Stimulated activated CD4-positive, alpha-beta T cell treated with anti-CD3 and anti-CD28 coated beads, TNF-alpha, amount 100 ng/mL, for 48 hours (primary cell): ENCODE data around the gene NMUR1.

ENCODE experiments used
- DNase-seq, 3 donors: peaks; one replicate each; pipeline ENCODE4 v3.0.0-alpha.2; 2020; ENCODE audit warnings: low read depth in 3 of 3

NMUR1 gene

DNA sequence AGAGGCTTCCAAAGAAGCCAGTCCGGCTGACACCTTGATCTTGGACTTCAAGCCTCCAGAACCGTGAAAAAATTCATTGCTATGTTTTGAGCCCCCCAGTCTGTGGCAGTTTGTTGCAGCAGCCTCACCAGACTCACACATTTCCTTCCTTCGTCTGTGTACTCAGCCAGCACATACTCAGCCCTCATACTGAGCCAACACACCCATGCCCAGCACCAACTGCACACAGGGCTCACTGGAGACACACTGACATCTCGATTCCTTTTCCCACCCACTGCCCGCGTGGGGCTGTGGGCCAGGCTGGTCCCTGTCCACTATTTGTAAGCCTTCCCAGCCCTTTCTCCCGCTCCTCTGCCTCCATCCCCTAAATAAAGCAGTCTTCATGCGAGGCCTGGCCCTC lies 24.1 kb upstream of the NMUR1 start:
- DNase-seq: no peak

DNA sequence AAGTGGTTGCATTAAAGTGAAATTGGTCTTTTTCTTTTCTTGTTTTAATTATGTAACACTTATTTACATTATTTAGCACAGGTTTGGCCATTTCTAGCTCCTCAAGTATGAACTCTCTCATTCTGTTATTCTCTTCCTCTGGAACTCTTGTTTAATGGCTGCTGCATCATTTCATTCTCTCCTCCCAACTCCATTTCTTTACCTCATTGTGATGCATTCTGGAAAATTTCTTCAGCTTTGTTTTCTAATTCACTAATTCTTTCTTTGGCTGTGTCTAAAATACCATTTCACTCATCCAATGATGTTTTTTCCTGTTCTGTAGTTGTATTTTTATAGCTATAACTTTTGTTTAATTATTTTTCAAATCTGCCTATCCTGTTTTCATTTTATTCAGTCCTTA lies 22.5 kb upstream of the NMUR1 start:
- DNase-seq: no peak

DNA sequence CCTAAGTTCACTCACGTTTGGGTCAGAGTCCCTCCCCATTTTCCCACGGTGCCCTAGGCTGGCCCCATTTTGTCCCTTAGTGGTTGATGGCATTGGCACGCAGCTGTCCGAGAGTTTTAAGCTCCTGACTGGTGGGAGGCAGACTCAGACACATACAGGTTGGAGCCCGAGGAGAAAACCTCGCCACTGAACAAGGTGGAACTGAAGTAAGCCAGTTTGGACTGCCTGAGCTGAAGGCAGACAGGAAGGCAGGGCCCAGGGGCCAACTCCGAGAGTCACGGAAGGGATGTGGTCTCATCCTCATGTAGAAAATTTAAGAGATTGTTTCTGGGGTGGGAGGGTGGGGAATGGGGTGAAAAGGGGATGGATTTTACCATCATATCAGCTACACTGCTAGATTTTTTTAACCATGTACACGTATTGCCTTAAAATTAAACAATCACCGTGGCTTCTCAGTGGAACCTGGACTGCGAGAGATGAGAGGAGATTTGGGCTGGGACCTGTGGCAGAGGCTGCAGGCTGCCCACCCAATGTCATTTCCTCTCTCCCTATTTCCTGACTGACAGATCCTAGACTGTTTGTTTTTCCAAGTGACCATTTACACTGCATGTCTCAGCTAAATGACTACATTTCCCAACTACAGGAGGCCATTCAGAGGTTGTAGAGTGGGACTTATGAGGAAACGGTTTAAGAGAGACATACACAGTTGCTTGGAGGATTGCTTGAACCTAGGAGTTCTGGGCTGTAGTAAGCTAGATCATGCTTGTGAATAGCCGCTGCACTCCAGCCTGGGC lies 19.4 kb upstream of the NMUR1 start:
- DNase-seq: no peak

DNA sequence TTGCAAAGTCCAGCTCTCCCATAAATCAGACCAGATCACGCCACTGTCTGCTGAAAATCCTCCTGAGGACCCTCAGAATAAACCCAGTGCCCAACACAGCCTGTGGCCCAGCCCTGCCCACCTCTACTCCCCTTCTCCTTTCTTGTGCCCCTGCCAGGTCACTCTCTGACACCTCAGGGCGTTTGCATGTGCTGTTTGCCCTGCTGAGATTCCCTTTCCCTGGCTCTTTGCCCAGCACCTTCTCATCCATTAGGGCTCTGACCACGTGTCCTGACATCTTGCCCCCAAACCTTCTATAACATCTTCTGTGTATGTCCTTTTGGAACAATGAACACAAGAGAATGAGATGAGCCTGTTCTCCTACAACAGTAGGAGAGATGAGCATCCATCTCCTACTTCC lies 18.5 kb upstream of the NMUR1 start:
- DNase-seq: no peak

DNA sequence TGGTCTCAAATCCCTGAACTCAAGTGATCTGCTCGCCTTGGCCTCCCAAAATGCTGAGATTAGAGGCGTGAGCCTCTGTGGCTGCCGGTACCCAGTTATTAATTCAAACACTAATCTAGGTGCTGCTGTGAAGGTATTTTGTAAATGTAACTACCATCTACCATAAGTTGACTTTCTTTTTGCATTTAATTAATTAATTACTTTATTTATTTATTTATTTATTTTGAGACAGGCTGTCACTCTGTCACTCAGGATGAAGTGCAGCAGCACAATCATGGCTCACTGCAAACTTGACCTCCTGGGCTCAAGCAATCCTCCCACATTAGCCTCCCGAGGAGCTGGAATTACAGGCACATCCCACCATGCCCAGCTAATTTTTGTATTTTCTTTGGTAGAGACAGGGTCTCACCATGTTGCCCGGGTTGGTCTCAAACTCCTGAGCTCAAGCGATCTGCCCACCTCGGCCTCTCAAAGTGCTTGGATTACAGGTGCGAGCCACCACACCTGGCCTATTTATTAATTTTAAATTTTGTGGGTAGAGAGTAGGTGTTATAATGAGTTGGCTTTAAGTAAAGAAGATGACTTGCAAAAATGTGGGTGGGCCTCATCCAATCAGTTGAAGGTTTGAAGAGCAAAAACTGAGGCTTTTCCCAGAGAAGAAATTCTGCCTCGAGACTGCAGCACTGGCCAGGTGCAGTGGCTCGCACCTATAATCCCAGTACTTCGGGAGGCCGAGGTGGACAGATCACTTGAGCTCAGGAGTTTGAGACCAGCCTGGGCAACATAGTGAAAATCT lies 17.3 kb upstream of the NMUR1 start:
- DNase-seq: no peak

DNA sequence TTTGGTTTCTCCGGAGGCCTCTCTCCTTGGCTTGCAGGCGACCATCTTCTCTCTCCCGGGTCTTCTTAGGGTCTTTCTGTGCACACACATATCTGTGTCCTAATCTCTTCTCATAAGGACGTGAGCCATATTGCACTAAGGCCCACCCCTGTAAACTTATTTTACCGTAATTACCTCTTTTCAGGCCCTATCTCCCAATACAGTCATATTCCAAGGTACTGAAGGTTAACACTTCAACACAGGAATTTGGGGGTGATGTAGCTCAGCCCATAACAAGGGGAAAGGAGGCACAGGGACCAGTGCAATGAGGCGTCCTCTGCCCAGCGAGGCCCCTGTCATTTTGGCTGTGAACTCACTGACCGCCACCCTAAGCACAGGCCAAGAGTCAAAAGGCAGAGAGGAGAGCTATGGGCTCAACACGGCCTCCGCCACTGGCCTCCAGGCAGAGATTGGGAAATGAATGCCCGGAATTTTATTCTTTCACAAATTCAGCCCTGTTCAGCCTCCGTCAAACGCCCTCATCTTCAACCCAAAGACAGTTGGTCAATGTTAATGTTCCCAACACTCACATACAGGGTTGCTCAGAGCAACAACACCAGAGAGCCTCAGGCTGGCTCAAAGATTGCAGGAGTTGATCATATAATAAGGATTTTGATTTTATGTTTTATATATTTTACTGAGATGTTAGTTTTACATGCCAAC lies 15.9 kb upstream of the NMUR1 start:
- no peak for DNase-seq

DNA sequence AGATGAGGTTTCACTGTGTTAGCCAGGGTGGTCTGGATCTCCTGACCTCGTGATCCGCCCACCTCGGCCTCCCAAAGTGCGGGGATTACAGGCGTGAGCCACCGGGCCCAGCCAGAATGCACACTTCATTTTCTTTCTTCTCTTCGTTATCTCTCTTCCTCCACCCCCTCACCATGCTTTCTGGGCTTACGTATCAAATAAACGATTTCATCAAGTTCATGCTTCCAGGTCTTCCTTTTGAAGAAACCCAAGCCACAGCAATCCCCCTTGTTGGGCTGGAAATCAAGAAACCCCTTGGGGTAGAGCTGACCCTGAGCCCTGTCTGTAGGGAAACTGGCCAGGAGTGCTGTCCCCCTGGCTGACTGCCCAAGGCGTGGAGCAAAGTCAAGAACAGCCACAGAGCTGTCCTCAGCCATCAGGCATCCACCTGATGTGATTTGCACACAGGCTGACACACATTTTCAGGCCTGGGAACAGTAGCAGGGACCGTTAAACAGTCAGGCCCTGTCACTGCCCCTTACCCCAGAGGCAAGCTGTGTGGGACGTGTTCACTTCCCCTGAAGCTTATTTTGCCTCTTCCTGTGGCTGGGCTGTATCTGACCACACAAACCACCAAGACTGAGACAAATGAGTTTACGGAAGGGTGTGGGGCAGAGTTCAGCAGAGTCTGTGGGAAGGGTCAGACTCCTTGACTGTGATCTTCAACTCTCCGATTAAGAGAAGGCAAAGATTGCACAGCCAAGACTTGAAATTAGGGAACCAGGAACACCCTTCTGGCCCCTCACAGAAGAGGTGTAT lies 15.1 kb upstream of the NMUR1 start:
- peak; percentile 43 to 52 (median 48) for DNase-seq

DNA sequence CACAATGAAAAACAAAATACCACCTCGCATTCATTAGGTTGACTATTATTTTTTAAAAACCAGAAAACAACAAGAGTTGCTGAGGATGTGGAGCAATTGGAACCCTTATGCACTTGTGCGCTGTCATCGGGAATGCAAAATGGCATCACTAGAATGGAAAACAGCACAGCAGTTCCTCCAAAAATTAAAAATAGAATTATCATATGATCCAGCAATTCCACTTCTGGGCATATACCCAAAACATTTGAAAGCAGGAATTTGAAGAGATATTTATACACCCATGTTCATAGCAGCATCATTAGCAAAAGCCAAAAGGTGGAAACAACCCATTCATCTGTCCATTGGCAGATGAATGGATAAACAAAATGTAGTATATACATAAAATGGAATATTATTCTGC lies 11.9 kb upstream of the NMUR1 start:
- no peak for DNase-seq

DNA sequence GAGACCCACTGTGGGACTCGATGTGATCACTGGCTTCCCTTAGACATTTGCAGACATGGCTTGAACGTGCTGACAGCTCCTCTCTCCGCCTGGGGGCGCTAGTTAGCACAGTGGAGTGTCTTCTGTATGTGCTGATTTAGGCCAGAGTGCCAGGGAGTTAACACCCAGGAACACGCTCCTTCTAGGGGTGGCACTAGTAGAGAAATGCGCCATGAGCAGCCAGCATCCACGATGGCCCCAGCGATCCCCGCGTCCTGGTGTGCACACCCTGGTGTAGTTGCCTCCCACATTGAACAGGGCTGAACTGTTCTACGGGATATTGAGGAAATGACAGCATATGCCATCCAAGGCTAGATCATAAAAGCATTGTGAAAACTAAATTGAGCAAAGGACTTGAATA lies 11.4 kb upstream of the NMUR1 start:
- DNase-seq: no peak

DNA sequence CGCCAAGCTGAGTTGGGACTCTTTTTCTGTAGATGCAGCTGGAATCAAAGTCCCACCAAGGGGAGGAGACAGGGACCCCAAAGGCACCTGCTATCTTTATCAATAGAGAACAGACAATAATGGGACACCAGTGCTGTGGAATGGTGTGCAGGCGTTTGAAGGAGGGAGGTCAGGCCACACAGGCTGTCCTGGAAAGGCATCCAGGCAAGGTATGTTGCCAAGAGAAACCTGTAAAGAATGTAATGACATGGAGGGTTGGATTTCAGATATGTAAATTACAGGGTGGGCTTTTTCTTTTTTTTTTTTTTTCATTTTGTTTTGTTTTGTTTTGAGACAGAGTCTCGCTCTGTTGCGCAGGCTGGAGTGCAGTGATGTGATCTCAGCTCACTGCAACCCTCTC lies 9.7 kb upstream of the NMUR1 start:
- no peak for DNase-seq

DNA sequence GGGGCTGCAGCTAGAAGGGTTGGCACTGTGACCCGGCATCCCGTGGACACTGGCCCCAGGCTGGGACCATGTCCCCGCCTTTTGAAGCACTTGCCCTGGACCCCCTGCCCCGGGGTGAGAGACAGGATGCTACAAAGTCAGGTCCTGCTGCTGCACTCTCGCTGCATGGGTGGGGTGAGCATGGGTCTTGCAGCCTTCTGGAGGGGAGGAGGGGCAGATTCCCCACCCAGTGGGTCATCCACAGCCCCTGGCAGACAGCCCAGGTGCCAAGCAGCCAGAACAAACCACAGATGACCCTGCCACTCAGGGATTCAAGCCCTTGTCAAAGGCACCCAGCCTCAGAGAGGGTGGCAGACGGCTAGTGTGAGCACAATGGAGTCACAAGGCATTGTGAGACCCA lies 5.7 kb upstream of the NMUR1 start:
- no peak for DNase-seq

DNA sequence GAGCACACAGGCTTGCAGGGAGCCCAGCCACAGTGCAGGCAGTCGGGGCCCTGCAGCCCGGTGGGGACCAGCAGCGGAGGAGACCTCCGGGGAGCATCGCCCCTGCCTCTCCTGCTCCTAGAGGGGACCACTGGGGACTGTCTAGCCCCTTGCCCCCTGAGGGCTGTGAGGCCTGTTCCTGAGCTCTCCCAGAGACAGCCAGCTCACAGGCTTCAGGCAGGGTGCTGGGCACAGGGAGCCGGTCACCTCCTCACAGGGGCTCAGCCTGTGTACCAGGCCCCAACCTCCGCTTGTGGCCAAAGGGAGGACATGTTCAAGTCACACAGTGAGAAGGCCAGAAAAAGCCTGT lies 3.5 kb upstream of the NMUR1 start:
- no peak for DNase-seq

DNA sequence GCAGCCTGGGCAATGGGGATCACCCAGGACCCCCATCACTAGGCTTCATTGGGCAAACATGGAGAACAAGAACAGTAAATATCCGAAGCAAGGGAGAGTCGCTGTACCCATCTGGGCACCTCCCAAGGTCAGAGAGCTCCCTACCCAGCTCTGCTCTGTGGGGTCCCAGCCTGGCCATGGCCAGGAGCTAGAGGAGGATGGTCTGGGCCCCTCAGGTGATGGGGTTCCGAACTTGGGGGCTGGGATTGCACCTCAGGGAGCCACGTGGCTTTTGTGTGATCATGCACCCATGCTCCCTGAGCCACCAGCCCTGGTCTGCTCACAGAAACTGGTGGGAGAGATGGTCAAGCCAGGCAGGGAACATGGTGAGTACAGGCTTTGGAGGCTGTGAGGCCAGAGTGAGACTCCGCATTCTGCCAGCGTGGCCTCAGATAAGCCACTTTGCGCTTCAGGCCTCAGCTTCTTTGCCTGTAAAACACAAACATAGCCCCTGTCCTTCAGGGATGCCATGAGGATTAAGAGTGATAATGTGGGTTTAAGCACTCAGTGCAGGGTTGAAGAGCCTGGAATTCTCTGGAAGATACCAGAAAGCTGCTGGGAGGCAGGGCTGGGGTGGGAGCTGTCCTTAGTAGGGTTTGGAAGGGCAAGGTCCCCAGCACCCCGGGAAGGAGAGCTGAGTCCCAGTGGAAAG lies 3.0 kb upstream of the NMUR1 start:
- no peak for DNase-seq

DNA sequence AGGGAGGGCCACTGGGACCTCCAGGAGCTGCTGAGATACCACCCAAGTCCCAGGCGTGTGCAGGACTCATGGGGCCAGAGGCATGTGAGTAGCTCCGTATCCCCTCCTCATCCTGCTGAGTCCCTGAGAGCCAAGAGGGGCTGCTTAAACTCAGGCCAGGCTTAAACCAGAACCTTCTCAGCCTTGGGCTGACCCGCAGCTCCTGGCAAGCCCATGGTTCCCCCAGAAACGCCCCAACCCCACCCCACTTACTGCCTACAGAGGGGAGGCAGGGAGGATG lies 2.5 kb upstream of the NMUR1 start:
- DNase-seq: no peak

DNA sequence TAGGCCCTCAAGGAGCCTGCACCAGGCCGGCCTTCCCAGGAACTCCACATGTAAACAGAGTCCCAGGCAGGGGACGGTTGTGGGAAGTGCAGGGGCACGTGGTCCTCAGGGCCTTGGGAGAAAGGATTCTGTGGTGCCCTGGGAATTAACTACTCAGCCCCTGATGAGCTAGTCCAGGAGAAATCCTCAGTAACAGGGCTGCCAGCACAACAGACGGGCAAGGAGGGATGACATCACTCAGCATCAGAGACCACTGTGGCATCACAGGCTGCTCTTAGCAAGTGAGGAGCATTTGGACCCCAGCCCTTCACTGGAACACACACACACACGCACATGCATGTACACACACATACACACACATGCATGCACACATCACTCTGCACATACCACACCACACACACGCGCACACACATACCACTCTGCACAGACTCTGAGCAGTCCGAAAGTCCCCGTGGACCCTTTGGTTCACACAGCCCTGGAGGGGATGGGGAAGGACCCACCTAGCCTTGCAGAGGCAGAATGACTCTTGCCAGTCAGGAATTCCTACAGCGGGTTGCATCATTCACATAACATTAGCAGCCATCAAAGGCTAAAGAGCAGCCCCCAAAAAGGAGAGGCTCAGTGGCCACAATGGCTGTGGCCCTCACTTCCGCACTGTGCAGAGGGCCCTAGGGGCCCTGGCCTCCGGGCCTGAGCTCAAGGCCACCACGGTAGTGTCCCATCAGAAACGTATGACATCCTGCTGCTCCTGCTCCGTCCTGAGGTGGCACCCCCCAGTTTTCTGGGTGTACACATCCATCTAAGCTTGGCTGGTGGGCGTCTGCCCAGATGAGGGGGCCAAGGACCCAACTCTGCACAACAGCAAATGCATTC lies 1.9 kb upstream of the NMUR1 start:
- DNase-seq: no peak

DNA sequence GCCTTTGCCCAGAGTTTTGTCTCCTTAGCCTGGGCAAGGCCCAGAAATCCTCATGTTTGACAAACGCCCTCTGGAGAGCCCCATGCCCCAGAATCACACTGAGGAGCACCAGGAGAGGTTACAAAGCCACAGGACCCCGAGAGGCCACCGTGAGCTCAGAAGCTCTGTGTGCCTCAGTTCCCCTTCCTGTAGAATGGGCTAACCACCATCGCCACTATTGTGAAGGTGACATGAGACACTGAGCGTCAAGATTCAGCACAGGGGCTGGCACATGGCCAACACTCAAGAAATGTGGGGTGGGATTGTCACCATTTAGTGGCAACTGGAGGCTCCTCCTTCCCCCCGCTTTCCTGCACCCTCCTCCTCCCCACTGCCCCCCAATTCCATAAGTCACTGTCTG lies 1.2 kb upstream of the NMUR1 start:
- no peak for DNase-seq

DNA sequence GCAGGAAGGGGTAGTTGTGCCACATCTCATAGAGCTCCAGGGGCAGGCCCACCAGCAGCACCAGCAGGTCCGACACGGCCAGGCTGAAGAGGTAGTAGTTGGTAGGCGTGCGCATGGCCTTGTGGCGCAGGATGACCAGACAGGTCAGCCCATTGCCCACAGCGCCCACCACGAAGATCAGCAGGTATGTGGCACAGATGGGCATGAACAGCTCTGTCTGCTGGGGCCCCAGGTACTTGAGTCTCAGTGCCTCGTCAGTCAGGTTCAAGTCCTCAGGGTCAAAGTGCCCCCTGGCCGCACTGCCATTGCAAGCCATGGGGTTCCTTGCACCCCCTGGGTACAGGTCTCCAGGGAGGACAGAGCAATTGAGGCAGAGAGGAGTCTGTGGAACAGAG lies 1.6 kb downstream of the NMUR1 start:
- no peak for DNase-seq

DNA sequence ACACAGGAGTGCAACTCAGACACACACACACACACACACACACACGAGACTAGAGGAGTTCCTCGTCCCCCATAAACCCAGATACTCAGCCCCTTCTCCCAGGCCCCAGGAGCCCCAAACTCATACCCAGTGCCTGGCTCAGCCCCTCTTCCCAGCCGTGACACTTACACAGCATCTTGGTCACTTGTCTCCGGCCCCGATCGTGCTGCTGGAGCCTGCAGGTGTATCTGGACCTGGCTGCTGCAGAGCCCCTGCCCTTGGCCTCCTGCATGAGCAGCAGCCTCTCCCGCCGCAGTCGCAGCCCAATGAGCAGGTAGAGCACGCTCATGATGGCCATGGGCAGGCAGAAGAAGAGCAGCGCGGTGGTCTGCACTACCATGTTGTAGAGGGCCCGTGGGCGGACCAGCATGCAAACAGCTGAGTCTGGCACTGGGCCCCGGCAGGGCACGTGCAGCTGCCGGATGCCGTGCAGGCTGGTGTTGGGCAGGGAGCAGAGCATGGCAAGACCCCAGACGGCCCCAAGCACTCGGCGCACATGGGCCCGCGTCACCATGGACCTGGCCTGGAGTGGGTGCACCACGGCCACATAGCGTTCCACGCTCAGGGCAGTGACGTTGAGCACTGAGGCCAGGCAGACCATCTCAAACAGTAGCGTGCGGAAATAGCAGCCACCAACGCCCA lies 2.1 kb downstream of the NMUR1 start:
- DNase-seq: no peak

DNA sequence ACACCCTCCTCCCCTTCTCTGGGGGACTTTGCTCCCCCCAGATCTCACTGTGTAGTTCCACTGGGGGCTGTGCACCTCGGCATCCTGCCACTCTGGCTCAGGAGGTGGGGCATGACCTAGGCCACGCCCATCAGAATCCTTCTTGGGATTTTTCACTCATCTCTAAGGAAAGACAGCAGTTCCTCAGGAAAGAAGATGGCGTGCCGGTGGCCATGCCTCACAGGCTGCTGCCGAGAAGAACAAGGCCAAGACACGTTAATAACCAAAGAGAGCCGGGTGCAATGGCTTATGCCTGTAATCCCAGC lies 3.2 kb downstream of the NMUR1 start:
- DNase-seq: no peak

DNA sequence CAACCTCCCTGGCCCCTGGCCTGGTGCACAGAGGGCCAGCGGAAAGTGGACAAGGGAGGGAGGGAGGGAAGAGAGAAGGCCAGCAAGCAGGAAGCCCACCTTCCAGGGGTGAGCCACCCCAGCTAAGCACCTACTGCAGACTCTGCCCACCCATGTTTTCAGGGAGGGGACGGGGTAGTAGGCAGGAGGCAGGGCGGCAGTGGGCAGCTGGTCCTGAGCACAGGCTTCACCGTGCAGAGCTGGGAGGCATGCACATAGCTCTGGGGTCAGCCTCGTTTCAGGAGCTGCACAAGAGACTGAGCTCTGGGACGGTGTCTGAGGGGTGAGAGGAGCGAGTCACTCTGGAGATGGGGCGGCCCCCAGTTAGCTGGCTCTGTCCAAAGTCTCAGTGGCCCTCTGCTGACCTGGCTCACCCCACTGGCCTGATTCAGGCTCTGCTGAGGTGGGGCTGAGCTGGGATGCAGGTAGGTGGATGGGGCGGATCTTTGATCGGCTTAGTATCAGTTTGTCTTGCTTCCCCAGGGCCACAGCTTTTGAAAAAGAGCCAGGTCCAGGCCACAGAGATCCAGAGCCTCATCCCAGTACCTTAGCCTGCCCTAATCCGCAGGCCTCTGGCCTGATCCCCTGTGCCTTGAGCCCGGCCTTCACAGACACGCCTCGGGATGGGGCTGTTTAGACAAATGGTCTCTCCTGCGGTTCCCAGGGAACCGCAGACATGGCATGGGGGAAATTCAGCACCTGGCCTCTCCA lies 3.7 kb downstream of the NMUR1 start:
- DNase-seq: no peak
